Inferior parietal cortex (tissue), 1 donor: Measurements from ENCODE around the gene WDR6.

Experiments used
- DNase-seq: peaks from one replicate; pipeline ENCODE4 v3.0.0-alpha.2; 2016; ENCODE audit errors: extremely low spot score

Gene WDR6

GRCh38 chr3:49027634-49028033 is 20.4 kb downstream of the WDR6 start:
- no peak for DNase-seq

- no peak for DNase-seq
These were observed 21.1 kb downstream of the WDR6 start for GRCh38 chr3:49028298-49028672.

GRCh38 chr3:49028673-49029562 is 21.7 kb downstream of the WDR6 start, which contains the start of gene IMPDH2:
IMPDH2 (minus strand) TSS chr3:49029398; CDS start chr3:49029350, 48 bp downstream.
- DNase-seq: peak; percentile 97

GRCh38 chr3:49029563-49029884 is 22.3 kb downstream of the WDR6 start:
- no peak for DNase-seq

GRCh38 chr3:49030321-49030720 is 23.1 kb downstream of the WDR6 start:
- no peak for DNase-seq

GRCh38 chr3:49032646-49033304 is 25.6 kb downstream of the WDR6 start:
- DNase-seq: no peak

GRCh38 chr3:49034650-49035049 is 27.5 kb downstream of the WDR6 start:
- no peak for DNase-seq

GRCh38 chr3:49035281-49035680 is 28.1 kb downstream of the WDR6 start:
- DNase-seq: no peak

- DNase-seq: no peak
These were observed 46.4 kb downstream of the WDR6 start for GRCh38 chr3:49053543-49053942.

GRCh38 chr3:49054344-49054862 is 47.2 kb downstream of the WDR6 start:
- no peak for DNase-seq

- DNase-seq: no peak
These were observed 50.1 kb downstream of the WDR6 start for GRCh38 chr3:49057268-49057667.

GRCh38 chr3:49058011-49058410 is 50.8 kb downstream of the WDR6 start:
- no peak for DNase-seq
